Transverse colon (tissue), 3 donors: ENCODE data around the gene XYLT1.

Experiments
- POLR2A ChIP-seq: fragments of 450-650 bp; IDR thresholded peaks from one replicate; pipeline ENCODE4 v1.6.1; 2016; ENCODE audit warnings: antibody characterized with exemption, mild to moderate bottlenecking, moderate library complexity
- TF ChIP-seq, protein P1 (sequence below), 5 experiments: fragments of 200-600 bp in 3 of 5; fragments of 450-650 bp in 2 of 5; sonication (generic) in 3 of 5; IDR thresholded peaks; 1 replicate in 2 of 5; 2 replicates in 3 of 5; pipeline ENCODE4 v1.5.1; 2016 to 2017; ENCODE audit warnings: antibody characterized with exemption in 5 of 5, inconsistent platforms in 3 of 5, mild to moderate bottlenecking in 2 of 5, moderate library complexity in 1 of 5

DNA sequence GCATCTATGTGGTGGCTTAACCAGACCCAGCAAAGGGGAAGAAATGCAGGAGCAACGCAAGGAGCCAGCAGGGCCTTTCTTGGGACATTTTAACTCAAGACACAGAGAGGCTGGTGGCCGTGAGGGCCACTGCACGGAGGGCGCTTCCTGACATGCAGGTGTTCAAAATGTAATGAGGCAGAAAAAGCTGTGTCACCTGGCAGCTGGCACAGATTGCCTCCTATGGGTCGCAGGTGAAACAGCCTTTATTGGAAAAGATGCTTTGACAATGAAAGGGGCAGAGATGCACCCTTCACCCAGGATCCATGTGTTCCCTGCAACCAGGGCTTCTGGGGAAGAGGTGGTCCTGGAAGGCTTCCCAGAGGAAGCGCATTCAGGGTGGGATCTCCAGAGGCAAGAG is 219.3 kb downstream of the XYLT1 start:
- TF ChIP-seq, protein P1, sequence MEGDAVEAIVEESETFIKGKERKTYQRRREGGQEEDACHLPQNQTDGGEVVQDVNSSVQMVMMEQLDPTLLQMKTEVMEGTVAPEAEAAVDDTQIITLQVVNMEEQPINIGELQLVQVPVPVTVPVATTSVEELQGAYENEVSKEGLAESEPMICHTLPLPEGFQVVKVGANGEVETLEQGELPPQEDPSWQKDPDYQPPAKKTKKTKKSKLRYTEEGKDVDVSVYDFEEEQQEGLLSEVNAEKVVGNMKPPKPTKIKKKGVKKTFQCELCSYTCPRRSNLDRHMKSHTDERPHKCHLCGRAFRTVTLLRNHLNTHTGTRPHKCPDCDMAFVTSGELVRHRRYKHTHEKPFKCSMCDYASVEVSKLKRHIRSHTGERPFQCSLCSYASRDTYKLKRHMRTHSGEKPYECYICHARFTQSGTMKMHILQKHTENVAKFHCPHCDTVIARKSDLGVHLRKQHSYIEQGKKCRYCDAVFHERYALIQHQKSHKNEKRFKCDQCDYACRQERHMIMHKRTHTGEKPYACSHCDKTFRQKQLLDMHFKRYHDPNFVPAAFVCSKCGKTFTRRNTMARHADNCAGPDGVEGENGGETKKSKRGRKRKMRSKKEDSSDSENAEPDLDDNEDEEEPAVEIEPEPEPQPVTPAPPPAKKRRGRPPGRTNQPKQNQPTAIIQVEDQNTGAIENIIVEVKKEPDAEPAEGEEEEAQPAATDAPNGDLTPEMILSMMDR (IDR thresholded peaks at IDR 0.05), result no peak
- TF ChIP-seq POLR2A, result no peak
